DMS79 treated with DMSO at 0.1 percent for 48 hours (cell line): ENCODE results near the gene MTCP1.

Source experiments
- DNase-seq: peaks from one replicate; lab custom pipeline; 2025; lab: John Stamatoyannopoulos, UW

Gene MTCP1, protein sequence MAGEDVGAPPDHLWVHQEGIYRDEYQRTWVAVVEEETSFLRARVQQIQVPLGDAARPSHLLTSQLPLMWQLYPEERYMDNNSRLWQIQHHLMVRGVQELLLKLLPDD

DNA sequence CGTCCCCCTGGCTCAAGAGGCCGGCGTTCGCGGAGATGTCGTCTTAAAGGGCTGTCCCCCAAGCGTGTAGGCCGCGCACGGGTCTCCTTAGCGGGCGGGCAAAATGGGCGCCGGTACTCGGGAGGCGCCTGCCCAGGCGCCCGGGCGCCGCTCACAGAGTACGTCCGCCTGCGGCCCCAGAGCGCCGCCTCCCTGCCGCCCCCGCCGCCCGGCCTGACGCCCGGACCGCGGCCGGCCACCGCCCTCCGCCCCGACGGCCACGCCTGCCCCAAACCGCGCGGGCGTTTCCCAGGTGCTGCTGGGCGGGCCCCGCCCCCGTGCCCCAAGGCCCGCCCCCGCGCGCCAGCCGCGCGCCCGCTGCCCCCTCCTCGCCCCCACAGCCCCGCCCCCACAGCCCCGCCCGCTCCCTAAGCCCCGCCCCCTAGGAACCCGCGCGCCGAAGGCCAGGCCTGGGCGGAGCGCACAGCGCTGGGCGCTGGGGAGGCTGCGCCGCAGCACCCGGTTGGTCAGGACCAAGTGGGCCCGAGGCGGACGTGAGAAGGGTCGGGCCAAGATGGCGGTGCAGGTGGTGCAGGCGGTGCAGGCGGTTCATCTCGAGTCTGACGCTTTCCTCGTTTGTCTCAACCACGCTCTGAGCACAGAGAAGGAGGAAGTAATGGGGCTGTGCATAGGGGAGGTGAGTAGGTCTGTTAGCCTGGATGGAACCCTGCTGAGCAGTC lies at the start of gene MTCP1, which contains the start of the genes BRCC3 and CMC4:
TSS of gene MTCP1 (minus strand) at position 162 of the 719 bp plus-strand sequence. CDS start 5,126 bp downstream, outside the sequence.
TSS of gene BRCC3 (plus strand) at position 534 of the 719 bp plus-strand sequence. CDS start at position 554, 20 bp downstream.
TSS of gene CMC4 (minus strand) at position 162 of the 719 bp plus-strand sequence. CDS start 7,113 bp downstream, outside the sequence.
- peak; percentile 69 for DNase-seq

DNA sequence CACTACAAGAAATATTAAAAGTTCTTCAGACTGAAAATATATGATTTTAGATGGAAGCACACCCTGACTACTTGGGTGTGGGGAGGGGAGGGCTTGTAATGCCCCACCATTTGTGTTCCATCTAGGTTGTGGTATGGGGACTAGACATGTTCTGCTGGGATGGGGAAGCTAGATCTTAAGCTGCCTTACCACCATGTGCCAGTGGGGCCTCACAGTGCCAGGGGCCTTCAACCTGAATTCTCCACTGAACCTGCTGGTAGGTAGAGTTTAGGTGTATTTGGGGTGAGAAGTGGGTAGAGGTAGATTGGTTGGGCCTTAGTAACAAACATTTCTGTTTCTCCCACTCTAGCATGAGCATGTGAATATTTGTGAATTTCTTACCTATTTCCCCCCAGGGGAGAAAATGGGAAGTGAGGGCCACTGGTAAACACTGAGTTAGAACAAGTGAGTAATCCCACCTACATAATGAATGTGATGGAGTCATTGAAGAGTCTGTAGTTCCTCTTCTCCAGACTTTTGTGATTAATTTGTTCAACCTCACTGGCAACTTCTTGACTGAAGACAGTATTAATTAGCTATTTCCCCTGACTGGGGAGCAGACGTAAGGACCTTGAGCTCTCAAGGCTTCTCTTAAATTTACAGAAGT lies 44.4 kb upstream of the MTCP1 start:
- DNase-seq: no peak

DNA sequence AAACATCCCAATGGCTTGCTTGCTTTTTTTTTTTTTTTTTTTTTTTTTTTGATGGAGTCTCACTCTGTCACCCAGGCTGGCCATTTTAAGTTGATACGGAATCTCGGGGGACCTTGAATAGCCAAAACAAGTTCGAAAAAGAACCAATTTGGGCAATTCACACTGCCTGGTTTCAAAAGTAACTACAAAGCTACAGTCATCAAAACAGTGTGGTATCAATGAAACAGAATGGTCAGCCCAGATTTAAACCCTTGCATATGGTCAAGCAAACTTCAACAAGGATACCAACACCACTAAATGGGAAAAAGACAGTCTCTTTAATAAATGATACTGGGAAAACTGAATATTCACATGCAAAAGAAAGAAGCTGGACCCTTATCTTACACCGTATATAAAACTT lies 42.2 kb upstream of the MTCP1 start:
- no peak for DNase-seq

DNA sequence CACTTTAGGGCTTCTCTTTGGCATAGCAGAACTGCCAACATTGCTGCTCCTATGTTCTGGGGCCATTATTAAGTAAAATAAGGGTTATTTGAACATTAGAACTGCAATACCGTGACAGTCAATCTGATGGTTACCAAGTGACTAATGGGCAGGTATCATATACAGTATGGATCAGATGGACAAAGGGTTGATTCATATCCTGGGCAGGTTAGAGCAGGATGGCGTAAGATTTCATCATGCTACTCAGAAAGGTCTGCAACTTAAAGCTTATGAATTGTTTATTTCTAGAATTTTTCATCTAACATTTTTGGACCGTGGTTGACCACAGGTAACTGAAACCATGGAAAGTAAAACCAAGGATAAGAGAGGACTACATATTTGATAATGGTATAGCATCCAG lies 41.2 kb upstream of the MTCP1 start:
- DNase-seq: no peak

DNA sequence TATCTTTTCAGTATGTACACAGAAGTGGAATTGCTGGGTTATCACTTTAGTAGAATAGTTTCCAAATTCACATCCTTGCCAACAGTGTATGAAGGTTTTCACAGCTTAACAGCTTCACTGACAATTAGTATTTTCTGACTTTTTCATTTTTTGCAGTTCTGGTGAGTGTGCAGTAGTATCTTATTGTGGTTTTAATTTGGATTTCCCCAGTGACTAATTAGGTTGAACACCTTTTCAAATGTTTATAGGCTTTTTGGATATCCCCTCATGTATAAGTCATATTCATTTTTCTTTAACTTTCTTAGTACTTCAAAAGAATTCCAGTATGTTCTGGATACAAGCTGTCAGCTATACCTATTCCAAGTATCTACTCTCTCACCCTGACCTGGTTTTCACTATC lies 37.5 kb upstream of the MTCP1 start:
- DNase-seq: no peak

DNA sequence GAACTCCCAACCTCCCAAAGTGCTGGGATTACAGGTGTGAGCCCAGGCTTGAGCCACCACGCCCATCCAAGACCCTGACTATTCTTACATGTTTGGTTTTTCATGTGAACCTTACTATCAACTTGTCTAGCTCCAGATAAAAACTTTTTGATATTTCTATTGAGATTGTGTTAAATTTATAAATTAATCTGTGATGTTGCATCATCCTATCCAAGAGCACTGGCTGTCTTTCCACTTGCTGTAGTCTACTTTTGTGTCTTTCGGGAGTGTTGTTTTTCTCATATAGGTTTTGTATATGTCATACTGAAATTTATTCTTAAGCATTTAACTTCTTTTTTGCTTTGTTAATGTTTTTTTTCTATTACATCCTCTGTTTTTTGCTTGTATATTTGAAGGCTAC lies 35.0 kb upstream of the MTCP1 start:
- no peak for DNase-seq

DNA sequence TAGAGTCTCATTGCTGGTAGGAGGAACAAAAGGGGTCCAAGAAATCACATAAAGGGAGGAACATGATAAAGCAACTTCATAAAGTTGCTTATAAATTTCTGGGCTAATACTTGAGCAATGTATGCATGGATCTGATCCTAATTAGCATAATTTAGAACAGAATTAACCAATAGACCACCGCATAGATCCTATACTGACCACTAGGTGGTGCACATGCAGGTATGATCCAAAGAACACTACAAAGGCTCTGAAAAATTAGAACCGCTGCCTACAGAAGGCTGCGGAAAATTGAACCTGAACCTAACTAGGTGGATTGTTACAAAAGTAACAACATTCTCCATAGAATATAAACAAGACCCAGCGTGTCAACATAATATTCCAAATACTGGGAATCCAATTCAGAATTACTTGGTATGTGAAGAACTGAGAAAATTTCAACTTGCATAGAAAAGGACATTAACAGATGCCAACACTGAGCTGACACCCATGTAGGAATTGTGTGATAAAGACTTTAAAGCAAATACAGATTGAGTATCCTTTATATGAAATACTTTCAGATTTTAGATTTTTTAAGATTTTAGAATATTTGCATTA lies 23.6 kb upstream of the MTCP1 start:
- no peak for DNase-seq

DNA sequence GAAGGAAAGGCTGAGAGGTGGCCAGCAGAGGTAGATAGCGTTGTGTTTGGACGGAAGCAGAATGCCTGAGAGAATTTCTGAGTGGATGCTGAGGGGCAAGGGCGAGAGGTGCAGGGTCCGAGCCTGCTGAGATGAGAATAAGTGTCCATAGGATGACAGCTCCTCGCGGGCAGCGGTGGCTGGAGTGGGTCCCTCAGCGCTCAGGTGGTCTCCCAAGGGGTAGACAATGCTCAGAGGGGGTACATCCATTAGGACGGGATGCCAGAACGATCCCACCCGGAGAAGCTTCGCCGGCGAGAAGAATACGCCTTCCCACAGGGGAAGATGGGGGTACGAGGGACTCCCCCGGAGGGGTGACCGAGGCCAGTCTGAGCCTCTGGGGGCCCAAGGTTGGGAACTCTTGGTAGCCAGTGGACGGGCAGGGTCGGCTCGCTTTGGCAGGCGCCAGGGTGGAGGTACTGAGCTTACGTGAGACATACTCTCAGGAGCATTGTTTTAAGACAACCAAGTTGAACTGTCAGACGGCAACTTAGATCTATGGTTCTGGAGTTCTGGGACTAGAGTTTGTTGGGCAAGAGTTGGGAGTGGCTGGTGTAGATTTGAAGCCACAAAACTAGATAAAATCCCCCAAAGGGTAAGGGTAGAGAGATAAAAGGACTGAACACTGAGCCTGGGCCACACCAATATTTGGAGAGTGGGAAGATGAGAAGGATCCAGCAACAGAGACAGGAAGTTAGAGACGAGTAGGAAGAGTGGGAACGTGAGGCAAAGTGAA lies 16.2 kb upstream of the MTCP1 start:
- DNase-seq: no peak

DNA sequence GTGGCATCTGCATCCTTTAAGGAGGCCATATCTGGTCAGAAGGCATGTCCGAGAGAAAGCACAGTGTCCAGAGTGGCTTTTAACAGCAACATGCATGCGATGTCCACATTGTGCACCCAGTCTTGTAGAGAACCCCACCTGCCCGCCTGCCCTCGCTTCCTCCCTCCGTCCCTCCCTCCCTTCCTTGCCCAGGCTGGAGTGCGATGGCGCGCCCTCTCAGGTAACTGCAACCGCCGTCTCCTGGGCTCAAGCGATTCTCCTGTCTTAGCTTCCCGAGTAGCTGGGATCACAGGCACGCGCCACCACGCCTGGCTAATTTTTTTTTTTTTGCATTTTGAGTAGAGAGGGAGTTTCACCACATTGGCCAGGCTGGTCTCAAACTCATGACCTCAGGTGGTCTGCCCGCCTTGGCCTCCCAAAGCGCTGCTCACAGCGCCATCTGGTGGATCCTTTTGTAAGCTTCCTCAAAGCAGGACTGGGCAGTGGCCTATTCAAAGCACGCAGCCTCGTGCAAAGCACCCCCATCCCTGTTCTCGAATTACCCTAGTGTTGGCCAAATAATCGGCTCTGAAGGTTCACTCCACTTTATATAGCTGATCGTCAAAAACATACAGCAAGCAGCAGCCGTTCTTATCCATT lies 15.4 kb upstream of the MTCP1 start:
- no peak for DNase-seq

DNA sequence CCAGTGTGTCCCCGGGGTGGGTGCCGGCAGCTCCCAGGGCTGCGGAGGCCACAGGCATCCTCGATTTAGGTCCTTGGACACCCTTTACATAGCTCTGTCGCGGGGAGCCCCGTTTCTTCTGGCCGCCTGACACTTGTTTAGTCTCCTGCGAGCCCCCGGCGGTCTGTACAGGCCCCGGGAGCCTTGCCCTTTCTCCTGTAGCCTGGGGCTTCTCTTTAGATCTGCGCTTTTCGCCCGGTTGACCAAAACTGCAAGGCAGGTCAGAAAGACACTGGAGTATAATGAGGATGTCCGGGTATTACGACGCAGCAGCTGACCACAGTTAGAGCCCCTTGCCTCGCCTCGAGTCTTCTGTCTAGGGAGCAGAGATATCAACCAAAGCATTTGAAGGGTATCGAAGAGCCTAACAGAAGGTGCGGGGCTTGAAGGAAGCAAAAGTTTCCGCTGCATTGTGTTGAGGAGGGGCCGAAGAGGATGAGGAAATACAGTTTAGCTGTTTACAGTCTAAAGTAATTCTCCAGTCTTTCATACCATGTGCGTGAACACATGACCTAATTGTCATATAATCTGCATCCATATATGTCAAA lies 851 bp upstream of the MTCP1 start:
- DNase-seq: no peak

DNA sequence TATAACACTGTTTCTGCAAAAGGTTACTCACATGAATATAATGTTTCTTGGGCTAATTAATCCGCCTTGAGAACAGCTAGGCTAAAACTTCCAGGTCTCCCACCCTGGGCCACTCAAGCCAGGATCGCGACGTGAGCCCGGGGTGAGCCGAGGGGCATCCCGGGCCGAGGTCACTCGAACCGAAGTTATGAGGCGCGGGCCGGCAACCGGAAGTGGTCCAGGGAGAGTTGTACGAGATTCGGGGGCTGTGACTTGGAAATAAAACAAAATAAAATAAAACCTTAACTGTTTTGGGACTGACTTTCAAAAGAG lies 317 bp downstream of the MTCP1 start:
- DNase-seq: no peak

DNA sequence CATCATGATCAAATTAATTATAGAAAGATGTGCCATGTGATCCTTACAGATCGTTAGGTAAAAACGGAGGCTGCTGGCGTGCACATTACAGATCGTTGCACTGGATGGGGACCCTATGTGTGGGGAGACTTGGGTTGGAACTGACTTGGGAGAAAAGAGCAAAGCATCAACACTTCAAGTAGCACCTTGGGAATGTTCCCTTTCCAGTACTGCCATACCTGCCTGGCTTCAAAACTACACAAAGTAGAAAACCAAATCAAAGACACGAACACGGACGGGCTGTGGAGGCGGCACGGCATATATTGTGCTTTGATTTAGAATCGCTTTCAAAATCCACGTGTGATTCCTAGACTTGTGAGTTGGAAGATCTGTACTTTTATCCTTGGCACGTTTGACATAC lies 898 bp downstream of the MTCP1 start:
- no peak for DNase-seq

DNA sequence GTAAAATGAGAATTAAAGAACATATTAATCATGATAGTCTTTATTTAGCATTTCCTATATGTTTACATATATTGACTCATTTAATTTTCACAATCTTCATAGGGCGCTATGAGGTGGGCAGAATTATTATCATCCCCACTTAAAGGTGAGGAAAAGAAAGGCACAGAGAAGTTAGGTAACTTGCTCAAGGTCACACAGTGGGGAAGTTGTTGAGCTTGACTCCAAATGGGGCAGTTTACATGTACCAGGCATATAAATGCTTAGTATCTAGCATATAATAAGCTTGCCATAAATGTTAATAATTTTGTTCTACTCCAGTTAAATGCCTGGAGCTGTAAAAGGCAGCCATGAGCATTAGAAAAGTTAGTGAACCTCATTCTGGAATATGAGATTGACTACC lies 1.5 kb downstream of the MTCP1 start:
- DNase-seq: no peak

DNA sequence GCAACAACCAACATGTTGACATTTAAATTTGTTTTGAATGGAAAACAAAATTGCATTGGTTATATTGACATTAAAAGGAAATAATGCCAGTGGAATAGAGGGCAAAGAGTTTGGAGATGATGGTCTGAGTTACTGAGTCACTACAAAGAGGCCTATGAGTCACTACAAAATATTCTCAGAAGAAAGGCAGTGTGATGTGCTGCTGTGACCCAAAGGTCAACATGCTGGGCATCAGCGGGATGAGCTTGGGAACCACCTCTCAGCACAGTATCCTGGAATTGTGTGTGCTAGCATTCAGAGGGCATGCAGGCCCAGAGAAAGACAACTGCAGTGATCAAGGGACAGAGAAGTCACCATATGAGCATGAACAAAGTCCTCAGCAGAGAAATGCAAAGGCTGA lies 2.8 kb downstream of the MTCP1 start:
- no peak for DNase-seq

DNA sequence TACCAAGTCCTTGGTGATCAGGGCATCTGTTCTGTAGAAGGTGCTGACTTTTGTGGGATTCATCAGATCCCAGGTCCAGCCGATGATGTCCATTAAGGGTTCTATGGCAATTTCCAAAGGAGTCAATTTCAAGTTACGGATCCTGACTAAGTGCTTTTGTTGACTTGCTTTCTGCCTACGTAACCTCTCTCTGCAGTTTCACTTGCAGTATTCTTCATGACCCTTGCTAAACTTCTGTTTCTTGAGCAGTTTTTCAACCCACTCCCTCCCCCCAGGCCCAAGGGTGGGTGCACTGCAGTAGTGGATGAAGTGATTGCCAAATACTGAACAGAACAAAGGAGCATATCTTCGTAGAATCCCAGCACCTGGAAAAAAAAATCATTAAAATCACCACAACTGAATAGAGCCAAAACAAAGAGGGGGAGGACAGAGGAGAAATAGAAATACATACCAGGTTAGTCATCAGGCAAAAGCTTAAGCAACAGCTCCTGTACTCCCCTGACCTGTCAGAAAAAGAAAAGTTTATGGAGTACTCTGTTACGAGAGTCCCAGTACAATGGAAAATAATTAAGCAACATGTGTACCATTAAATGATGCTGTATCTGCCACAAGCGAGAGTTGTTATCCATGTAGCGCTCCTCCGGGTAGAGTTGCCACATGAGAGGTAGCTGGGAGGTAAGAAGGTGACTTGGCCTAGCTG lies 5.8 kb downstream of the MTCP1 start:
- no peak for DNase-seq

DNA sequence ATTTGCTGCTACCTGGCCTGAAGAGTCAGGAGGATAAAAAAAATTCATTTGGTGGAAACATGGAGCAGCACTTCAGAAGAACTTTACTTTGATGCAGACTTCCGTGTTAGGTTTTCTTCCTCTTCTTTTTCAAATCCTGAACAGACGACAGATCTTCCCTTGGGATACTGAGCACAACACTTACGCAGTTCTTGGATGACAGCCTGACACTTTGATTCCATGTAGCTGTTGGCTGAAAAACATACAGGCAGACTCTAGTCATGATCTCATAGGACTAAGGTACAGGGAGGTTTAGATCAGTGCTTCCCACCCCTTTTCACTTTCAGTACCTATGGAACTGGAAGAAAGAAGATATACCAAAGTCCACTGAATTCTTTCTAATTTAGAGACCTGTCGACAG lies 9.2 kb downstream of the MTCP1 start:
- DNase-seq: no peak

DNA sequence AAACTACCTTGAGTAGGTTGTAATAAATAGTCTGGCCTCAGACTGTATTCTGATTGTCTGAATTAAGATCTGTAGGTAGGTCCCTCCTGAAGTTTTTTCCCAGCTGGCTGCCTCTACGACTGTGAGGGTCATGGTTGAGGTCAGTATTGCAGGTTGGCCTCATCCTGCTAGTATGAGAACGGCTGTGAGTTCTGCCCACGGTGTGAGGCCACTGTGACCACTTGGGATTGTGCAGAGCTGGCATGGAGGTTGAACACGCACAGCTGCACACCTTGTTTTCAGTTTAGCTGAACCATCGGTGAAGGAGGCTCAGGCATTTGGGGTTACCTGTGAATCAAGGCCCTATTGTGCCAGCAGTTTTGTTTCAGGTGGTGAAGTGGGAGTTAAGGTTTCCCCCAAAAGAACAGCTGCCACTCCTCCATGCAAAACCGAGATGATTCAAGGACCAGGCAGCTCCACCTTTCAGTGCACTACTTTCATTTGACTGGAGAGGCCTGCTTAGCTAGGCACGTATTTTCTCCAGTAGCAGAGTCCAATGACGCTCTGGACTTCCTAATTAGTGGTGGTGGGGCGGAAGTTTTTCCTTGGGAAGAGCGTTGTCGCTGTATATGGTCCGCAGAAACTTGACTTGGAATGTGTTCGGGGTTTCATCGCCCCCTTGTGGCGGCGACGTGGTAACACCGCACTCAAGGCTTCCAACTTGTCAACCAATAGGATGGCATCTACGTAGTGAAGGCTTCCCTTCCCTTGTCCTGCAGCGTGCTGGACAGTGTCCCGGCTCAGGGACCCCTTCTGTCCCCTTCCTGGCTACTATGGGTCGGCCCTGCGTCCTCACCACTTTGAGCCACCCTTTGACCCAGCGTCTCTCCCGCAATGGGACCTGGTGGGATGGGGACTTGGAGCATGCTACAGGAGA lies 13.8 kb downstream of the MTCP1 start:
- DNase-seq: no peak

DNA sequence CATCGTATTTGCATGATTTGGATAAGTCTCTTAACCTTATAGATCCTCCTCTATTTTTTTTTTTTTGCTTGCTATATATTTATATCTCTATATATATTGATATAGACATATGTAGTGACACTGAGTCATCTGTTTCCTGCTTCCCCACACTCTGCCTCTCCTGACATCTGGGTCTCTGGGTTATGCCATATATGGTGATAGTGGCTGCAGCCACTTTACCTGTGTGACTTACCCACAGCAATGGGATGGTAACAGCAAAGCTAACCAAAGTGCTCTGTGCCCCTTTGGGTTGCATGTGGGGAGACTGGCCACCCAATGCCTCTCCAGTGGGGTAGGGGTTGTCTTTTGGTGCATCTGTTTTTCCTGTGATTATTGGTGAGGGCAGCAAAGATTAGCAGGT lies 14.5 kb downstream of the MTCP1 start:
- no peak for DNase-seq

DNA sequence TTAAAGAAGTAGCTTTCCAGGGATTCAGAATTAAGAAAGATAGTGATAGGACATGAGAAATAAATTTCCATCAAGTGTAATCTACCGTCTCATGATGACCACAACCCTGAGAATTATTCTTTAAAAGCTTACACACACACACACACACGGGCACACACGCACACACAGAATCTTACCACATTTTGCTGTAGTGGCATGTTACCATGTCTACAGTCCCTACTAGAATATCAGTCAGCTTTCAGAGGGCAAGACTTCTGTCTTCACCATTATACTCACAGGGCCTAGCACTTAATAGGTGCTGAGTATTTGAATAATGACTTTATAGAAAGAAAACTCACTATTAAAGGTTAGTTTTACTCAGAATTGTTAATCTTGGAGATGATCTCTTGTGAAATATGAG lies 15.4 kb downstream of the MTCP1 start:
- DNase-seq: no peak

DNA sequence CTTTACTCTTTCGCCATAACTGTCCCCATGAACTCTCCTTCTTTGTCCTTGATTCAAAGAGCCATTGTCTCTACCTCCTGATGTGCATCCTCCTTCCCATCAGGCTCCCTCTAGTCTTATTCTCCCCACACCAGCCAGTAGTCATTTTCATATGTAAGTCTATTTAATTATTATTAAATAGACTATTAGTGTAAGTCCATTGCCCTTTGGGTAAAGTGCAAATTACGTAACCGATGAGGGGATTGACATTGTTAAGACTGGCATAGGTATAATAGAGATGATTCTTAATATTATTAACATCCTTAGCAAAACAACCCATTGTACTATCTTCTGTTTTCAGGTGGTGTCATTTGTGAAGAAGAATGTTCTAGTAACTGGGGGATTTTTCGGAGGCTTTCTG lies 16.7 kb downstream of the MTCP1 start:
- DNase-seq: no peak
